GM19372 (cell line): ENCODE data around the gene CYB561D1.

Experiments used
- ATAC-seq: cut with Tn5 transposase; IDR thresholded peaks from one replicate; pipeline ENCODE4 v1.9.1; 2021; ENCODE audit warnings: mild to moderate bottlenecking, low read depth, moderate library complexity; ENCODE audit not compliant: unreplicated experiment

CYB561D1 gene

DNA sequence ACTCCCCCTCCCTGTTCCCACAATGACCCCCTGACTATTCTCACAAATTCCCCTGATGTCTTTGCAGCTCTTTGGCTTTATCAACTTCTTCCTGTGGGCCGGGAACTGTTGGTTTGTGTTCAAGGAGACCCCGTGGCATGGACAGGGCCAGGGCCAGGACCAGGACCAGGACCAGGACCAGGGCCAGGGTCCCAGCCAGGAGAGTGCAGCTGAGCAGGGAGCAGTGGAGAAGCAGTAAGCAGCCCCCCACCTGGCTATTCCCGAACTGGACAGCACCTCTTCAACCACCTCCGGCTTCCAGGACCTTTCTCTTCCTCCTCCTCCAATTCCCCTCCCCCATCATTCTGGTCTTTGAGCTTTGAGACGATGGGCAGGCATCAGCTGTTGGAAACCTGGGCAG lies 14.6 kb upstream of the CYB561D1 start:
- ATAC-seq = no peak

DNA sequence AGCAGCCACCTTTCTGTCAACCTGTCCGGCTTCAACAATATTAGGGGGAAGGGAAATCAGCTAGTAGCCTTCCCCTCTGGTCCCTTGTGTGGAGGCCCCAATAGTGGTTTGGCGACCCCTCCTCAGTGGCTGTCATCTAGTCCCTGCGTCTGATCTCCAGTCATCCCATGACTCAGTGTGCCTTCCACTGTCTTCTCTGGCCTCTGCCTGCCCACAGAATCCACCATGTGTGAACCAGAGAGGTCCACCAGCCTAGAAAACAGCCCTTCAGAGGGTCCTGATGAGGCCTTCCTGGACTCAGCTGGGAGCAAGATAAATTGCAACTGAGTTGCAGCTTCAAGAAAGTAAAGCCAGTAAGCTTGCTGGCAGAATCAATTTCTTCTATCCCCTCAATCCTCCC lies 14.0 kb upstream of the CYB561D1 start:
- ATAC-seq = no peak

DNA sequence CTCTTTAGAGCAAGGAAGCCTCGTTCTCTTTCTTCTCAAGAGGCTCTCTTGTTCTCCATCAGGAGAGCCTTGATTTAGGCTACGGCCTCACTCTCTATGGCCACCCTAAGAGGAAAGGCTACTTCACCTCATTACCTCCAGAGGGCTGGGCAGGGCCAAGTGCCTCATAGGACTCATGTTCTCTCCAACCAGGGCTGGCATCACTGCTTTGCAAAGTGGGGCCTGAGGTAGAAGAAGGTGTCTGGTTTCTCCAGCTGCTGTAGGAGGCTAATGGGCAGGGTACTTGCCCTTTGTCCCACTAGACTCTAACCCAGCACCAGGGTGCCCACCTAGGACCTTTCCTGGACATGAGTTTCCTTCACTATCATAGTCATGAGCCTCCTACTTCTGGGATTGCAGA lies 12.2 kb upstream of the CYB561D1 start:
- no peak for ATAC-seq

DNA sequence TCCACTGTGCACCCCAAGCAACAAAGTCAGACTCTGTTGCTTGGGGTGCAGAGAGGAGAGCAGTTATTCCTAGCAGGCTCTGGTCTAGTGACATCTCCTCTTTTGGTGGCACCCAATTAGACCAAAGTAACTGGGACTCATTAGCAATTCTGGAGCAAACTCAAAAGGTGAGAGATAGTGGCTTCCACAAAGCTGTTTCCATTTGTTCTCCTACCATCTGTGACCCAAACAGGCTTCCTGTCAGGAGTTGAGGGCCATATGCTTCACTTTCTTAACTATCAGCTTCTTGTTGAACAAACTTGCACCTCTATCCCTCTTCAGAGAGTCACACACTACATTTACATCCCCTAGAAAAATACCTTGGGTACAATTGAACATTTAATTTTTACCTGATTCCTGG lies 11.7 kb upstream of the CYB561D1 start:
- no peak for ATAC-seq

DNA sequence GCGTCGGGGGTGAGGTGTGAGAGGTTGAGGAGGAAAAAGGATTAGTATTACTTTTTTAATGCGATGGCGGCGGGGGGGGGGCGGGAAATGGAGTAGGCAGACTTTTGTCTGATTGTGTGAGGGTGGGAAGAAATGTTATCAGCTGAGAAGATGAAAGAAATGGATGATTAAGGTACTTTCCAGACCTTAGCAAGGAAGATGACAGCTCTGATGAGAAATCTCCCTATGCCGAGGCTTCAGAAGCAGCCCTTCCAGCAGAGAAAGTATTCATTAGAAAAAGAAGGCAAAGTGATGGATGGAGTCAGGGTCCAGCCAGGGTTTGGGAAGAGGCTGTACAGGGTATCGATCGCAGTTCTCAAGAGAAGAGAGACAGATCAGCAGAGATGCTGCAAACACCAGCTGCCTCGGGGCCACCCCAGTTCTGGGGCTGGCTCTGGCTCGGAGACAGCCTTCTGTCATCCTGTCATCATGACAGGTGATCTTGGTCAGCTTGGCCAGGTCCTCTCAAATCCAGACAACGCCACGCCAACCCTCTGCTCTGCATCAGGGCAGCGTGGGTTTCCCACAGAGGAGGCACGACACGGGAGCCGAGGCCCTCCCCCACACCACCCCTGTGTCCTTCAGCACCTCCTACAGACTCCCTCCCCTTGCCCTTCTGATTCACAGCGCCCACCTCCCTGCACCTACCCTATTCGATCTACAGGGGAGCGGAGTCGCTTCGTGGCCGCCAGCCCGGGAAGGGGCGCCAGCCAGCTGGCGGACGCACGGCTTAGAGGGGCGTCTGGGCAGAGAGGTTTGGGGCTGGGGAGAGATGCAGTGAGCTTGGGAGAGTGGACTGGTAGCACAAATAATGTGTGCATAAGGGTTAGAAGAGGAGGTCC lies 10.9 kb upstream of the CYB561D1 start:
- ATAC-seq = peak; percentile 11

DNA sequence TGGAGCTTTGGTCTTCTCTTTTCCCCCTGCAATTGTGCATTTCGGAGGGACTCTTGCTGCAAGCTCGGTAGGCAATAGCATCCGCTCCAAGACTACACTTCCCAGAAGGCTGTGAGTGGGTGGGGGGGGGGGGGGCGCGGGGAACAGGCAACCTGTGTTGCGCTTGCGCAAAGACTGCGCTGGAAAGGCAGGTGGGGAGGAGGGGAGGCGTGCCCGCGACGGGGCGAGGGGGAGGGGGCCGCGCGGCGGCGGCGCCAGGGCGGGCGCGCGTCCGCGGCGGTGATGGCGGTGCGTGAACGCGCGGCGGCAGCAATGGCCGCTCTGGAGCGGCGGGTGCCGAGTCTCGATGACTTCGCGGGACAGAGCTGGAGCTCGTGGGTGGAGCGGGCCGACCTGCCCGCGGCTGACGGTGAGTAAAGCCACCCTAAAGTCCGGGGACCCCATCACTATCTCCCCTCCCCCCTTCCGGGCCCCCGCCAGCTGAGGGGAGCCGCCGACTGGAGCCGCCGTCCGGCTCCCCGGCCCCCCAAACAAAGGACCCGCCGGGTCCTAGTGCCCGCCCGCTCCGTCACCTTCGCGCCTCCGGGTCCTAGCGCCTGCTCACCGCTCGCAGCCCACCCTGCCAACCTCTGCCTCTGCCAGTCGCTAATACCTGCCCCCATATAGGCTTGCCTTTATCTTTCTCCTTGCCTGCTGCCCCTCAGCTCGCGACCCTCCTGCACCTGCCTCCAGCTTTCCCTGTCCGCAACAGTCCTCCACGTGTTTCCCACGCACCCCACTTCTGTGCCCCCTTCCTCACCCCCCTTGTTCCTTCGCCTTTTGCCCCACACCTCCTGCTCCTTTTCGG lies 10.0 kb upstream of the CYB561D1 start, which contains the start of gene ATXN7L2:
ATXN7L2 (plus strand) TSS at position 234 of the 847 bp plus-strand sequence; CDS start at position 283, 49 bp downstream.
- peak; percentile 85 for ATAC-seq

DNA sequence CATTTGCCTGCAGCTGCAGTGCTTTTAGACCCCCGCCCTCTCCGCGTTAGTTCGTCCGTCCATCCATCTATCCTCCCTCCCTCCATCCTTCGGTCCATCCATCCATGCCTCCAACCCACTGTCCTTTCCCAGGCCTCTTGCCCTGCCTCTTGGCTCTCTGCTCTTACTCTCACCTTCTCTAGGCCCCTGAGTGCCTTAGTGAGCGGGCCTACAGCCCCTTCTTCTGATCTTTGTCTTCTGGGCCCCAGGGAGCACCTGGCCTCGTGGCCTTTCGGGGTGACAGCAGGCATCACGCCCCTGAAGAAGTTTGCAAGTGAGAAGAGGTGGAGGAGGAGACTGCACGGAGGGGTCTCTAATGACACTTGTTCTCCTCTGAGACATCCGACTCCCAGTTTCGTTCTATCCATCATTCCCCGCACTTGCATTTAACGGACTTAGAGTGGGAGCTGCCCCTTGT lies 9.3 kb upstream of the CYB561D1 start:
- no peak for ATAC-seq

DNA sequence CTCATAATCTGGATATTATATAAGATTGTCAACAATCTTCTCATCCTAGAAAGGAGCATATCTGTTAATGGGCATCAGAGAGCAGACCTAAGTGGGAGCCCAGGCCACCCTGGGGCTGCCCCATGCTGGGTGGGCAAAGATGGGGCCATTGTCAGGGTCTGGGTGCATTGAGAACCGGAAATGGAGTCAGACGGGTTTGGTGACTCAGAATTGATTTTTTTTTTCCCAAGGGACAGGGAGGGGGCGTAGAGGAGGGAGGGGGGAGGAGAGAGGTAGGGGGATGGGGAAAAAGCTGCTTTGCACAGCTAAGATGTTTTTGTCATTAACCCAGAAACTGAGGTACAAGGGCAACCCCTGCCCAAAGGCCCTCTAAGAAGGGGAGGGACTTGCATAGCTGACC lies 8.9 kb upstream of the CYB561D1 start:
- ATAC-seq = no peak

DNA sequence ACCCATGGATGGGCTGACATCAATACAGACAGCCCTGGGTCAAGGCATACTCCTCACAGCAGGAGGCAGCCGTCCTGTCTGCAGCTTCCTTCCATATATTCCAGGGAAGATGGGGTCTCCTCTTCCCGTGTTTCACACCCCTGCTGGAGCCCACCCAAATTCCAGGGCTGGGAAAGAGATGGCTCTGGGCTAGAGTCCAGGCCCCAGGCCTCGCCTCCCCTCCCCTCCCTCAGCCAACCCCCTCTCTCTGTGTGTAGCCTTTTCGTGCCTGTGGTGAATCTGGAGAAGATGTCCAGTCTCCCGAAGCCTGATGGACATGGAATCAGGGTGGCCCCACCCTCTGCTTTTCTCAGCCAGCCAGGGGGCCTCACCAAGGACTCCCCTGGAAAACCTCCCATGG lies 6.6 kb upstream of the CYB561D1 start:
- no peak for ATAC-seq

DNA sequence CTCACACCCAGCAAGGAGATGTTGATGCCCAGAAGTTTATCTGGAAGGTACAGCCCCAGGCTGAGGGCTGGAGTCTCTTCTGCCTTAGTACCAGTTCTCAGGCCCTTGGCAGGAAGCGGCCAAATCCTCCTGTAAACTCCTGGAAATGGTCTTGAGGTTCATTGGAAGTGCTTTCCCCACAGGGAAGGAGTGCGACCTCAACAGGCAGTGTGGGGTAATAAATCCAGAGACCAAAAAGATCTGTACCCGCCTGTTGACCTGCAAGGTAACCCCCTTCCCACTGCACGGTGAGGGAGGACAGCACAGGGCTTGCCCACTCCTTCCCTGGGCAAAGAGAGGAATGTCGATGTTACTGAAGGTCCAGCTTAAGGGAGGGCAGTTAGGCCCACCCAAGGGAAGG lies 5.7 kb upstream of the CYB561D1 start:
- ATAC-seq = no peak

DNA sequence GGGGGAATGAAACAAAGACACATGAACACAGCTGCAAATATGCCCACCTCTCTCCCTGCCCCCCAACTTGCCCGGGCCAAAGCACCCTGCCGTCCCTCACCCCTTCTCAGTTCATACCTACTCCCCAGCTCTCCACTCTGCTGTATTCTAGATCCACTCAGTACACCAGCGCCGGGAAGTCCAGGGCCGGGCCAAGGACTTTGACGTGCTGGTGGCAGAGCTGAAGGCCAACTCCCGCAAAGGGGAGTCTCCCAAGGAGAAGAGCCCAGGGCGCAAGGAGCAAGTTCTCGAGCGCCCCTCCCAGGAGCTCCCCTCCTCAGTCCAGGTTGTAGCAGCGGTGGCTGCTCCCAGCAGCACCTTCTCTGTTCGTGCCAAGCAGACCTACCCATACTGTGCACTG lies 5.2 kb upstream of the CYB561D1 start:
- ATAC-seq = no peak

DNA sequence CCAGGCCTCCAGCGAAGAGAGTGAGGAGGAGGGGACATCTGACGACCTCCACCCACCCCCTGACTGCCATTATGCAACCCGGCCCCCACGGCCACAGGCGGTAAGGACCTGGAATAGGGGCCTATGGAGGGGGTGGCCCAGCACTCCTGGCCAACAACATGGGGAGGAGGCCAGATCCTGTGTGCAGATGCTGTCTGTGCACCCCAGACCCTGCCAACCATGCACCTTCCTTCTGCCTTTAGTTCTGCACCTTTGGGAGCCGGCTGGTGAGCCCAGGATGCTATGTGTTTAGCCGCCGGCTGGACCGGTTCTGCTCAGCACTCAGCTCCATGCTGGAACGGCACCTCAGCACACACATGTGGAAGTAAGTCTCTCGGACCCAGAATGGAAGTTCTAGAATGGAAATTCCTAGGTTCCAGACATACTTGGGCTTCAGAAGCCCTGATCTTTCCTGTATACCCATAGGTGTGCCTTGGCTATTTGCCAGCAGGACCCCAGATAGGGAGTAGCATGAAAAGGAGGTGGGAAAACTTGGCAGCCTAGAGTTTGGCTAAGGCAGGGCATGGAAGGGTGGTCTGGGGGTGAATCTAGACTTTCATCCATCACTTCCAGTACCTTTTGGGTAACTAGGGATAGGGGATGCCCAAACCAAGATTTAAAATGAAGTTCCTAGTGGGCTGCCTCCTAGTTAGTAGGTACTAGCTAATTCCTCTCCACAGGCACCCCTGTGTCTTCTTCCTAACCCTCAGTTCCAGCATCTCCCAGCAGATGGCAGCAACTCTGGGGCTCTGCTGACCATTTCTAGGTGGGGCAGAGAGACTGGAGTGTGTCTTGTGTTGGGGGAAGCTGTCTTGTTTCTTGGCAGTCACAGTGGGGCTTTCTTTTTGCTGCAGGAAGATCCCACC lies 3.6 kb upstream of the CYB561D1 start:
- no peak for ATAC-seq

DNA sequence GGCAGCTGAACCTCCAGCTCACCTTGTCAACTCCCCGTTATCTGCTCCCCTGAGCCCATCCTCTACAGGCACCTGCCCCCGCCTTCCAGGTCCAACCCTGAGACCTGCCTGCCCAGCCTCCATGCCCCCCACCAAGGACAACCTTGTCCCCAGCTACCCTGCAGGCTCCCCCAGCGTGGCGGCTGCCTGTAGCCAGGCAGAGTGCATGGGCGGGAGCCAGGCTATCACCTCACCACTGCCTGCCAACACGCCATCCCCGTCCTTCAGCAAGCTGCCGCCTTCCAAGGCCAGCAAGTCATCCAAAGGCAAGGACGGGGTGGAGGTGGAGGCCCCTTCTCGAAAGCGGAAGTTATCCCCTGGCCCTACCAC lies 3.0 kb upstream of the CYB561D1 start:
- no peak for ATAC-seq

DNA sequence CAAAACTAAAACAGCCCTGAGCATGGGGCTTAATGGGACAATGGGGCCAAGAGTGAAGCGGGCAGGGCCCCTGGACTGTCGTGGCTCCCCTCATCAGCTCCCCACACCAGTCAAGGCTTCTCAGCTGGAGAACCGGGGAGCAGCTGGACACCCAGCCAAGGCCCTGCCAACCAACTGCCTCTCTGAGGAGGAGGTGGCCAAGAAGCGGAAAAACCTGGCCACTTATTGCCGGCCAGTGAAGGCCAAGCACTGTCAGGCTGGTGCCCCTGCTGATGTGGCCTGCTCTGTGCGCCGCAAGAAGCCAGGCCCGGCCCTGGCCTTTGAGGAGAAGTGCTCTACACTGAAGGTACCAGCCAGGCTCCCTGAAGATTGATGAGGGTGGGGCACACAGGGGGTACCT lies 2.5 kb upstream of the CYB561D1 start:
- no peak for ATAC-seq

DNA sequence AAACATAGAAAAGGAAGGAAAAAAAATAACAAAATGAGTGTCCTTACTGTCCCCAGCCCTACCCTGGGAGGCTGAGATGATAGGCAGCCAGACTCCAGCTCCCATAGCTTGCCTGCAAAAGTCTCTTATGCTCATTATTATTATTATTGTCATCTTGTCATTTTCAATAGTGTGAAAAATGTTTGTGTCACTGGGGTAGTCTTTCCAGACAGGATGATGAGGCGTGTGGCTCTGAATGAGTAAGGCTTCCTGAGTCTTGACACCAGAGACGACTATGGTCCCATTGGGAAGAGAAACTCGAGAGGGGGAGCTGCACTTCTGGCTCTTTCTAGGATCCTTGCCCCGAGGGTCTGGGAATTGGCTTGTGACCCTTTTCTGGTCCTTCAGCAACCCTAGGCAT lies 1.1 kb upstream of the CYB561D1 start:
- ATAC-seq = no peak

DNA sequence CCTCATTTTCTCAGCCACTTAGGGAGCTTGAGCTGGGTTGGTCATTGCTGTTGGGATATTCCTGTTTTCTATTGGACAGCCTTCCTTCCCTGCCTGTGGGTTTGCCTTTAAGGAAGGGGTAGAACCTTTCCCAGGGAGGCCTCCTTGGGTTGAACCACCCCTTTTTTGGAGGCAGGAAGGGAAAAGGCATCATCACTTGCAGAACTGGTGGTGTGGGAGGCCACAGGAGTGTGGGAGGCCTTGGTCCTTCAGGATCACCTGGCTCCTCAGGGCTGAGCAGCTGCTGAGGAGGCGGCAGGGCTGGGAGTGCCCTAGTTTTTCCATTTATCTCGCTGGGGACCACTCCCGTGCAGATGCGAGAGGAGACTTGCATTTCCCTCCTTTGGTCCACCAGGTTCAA lies 667 bp upstream of the CYB561D1 start:
- ATAC-seq = no peak

DNA sequence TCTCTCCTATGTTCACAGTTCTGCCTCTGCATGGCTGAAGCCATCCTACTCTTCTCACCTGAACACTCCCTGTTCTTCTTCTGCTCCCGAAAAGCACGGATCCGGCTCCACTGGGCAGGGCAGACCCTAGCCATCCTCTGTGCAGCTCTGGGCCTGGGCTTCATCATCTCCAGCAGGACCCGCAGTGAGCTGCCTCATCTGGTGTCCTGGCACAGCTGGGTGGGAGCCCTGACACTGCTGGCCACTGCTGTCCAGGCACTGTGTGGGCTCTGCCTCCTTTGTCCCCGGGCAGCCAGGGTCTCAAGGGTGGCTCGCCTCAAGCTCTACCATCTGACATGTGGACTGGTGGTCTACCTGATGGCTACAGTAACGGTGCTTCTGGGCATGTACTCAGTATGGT lies 1.8 kb downstream of the CYB561D1 start:
- no peak for ATAC-seq

DNA sequence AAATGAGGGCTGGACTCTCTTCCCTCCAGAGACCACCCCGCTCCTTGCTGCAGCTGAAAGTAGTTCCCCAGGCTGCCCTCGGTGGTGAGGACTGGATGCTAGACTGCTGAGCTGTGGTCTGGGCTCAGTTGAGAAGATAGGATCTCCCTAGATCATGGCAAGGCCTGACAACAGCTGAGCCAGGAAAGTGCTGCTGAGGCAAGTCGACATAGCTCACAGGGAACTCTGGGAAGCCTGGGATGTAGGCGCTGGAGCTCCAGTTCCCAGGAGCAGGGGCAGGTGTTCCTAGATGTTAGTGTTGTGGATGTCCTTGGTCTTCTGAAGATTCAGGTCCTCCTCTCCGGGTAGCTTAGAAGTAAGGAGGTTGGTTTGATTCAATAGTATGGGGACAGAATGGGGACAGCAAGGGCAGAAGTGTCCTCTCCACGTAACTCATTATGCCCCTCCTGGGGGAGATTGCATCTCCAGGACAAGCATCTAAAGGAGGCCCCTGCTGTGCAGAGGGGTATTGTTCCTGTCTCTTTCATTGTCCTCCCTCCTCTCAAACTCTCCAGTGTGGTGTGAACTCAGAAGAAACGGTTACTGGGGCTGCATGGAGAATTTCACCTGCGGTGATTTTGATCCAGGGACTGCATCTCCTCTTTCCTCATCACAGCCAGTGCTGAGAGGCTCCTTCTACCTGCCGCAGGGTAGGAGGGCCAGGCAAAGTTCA lies 3.7 kb downstream of the CYB561D1 start:
- ATAC-seq = no peak

DNA sequence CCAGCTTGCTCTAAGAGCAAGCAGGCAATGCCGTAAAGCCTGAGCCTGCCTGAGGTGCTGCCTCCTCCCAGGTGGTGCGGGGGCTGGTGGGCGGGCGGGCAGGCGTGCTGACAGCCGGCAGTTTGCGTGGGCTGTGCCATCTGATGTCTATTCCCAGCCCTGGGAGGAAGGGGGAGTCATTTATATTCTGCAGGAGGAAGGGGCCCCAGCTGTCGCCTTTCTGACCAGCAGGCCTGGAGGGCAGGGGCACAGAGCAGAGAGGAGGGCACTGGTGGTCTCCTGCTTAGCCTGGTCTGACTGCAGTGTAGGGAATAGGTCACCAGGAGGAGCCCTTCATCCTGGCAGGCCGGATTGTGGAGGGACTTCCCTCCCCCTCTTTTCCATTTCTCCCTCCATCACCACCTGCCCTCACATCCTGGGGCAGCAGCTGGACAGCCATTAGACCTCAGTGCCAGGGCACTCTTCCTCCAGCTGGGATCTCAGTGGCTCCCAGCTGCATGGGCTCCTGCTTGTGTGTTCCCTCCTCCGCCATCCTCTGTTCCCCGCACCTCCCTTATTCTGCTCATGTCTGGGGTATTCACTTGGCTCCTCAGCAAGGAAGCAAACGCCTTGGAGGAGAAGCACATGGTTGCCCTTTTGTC lies 4.4 kb downstream of the CYB561D1 start:
- no peak for ATAC-seq
